ENCODE measurements around the gene BRD3. TPM values are rescaled to one million over a fixed set of nuclear protein-coding genes. Genes with fewer than 3 reads are reported as not detected.
A peak's percentile ranks its signal among the peaks of the same experiment; 100 is the strongest.

Gene BRD3
- polyA plus RNA-seq, 3 donors = 16.4 to 18.2 (median 17.1) TPM

DNA sequence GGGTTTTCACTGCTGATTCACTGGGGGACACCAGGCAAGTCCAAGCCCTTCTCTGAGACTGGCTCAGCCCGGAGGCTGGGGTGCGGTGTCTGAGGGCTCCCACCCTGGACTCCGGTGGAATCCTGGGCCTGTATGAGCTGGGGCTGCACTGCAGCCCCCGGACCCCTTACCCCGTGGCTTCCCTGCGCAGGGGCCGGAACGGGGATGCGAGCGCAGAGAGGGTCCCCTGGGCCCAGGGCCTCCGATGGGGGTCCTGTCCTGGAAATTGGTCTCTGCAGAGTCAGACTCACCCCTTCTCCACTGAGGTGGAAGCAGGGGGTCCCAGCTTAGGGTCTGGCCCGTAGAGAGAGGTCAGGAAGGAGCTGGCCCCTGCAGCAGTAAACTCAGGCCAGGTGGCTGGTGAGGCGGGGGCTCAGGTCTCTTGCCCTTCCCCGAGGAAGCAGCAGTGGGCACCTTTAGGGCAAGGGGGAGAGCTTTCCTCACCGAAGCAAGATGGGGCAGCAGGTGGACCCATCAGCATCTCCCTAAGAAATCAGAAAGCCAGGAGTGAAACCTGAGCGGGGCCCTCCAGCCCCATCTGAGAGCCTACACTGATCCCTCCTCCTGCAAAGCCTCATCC lies 74.1 kb downstream of the BRD3 start:
- Histone ChIP-seq H4K20me1 (ENCODE audit: insufficient read depth, low read length) (peaks cover 24% of the 10 kb centered on the region), H3K27me3 (ENCODE audit: control insufficient read depth in 2 of 2, insufficient read depth in 2 of 2, low read length in 2 of 2) (peaks cover 0 to 15% of the 10 kb centered on the region in 2 donors), H3K4me2 (replicated peaks; ENCODE audit: extremely low read depth, low read length, poor library complexity, severe bottlenecking) (peak overlapping the region; percentile 96), H3K27ac (ENCODE audit: low read depth in 1 of 2, low read length in 2 of 2) (peak overlapping the region in 1 of 2 donors; percentile 79), H2AFZ (ENCODE audit: insufficient read depth, low read depth, low read length, poor library complexity, severe bottlenecking) (peak overlapping the region; percentile 93), H3K4me3 (replicated peaks in 1 of 3; ENCODE audit: low read depth in 2 of 3, low read length in 3 of 3) (peak overlapping the region; percentile 62 to 91 (median 64)), H3K9ac (ENCODE audit: insufficient read depth, low read length, poor library complexity, severe bottlenecking) (peak overlapping the region; percentile 75), H3K4me1 (ENCODE audit: control insufficient read depth in 1 of 2, insufficient read depth in 2 of 2, low read length in 2 of 2) (peaks cover 26 to 39% of the 10 kb centered on the region in 2 donors), H3K79me2 (ENCODE audit: insufficient read depth, low read length) (peaks cover 20% of the 10 kb centered on the region), H3K9me3 (replicated peaks in 1 of 2; ENCODE audit: control insufficient read depth in 1 of 2, insufficient read depth in 1 of 2, low read length in 2 of 2) (no peaks in the 10 kb centered on the region), H3K36me3 (replicated peaks in 1 of 2; ENCODE audit: control insufficient read depth in 1 of 2, insufficient read depth in 2 of 2, low read length in 2 of 2) (no peaks in the 10 kb centered on the region)
- peak overlapping the region; percentile 74 to 84 for H3K4me3 Mint-ChIP-seq
- peaks cover 30% of the 10 kb centered on the region for H3K4me1 Mint-ChIP-seq
- peak overlapping the region in 2 of 7 donors; percentile 22 to 30 for H3K27ac Mint-ChIP-seq
- intact Hi-C loops (cut with micrococcal nuclease) = loop anchor here (1.0 to 5.0 kb wide), 4 partner anchors 36 to 211 kb away; no protein-coding TSS in a partner anchor
- H3K36me3 Mint-ChIP-seq = no peaks in the 10 kb centered on the region
- 65% methylated on average over 15 of the region's 16 CpGs for WGBS (ENCODE audit: insufficient coverage)
- TF ChIP-seq, protein P1, sequence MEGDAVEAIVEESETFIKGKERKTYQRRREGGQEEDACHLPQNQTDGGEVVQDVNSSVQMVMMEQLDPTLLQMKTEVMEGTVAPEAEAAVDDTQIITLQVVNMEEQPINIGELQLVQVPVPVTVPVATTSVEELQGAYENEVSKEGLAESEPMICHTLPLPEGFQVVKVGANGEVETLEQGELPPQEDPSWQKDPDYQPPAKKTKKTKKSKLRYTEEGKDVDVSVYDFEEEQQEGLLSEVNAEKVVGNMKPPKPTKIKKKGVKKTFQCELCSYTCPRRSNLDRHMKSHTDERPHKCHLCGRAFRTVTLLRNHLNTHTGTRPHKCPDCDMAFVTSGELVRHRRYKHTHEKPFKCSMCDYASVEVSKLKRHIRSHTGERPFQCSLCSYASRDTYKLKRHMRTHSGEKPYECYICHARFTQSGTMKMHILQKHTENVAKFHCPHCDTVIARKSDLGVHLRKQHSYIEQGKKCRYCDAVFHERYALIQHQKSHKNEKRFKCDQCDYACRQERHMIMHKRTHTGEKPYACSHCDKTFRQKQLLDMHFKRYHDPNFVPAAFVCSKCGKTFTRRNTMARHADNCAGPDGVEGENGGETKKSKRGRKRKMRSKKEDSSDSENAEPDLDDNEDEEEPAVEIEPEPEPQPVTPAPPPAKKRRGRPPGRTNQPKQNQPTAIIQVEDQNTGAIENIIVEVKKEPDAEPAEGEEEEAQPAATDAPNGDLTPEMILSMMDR (IDR thresholded peaks at IDR 0.05) = no peak
- peaks cover 0 to 6% (median 0%) of the 10 kb centered on the region in 7 donors for H3K9me3 Mint-ChIP-seq
- DNase-seq = no peak
- H3K27me3 Mint-ChIP-seq (ENCODE audit: low read depth in 3 of 3) = peaks cover 22 to 29% (median 23%) of the 10 kb centered on the region in 3 donors

DNA sequence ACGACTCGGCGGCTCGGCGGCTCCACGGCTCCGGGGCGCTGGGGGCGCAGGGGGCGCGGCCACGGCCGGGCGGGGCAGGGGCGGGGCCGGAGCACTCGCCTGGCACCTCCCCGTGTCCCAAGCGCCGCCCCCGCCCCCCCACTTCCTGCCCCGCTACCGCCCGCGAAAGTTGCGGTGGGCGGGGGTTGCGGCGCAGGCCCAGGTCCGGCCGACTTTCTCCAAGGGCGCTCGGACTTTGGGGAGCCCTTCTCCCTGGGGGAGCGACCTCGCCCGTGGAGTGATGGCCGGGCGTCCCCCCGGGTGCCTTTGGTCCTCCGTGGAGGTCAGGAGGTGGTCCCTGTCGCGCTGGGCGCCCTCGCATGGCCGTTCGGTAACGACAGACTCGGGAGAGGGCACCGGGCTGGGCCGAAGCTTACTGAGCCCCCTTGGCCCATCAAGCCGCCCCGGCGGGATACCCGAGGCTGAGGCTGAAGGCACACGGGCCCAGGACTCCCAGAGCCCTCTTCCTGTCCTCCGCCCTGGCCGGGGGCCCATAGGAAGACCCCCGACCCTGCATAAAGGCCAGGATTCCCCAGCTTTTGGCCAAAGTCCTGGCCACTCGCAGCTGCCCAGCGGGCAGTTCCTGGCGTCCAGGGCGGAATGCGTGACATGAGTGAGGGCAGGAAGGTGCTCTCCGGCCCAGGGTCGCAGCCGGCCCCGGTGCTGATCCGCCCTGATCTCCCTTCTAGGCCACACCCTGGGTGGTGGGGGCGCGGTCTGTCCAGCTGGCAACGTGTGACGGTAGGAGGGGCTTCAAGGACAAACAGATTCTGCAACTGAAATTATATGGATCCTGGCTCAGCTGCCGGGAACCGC lies 74.8 kb downstream of the BRD3 start:
- no peaks in the 10 kb centered on the region for H3K36me3 Mint-ChIP-seq
- Histone ChIP-seq H2AFZ (ENCODE audit: insufficient read depth, low read depth, low read length, poor library complexity, severe bottlenecking) (peak overlapping the region; percentile 93), H3K9me3 (replicated peaks in 1 of 2; ENCODE audit: control insufficient read depth in 1 of 2, insufficient read depth in 1 of 2, low read length in 2 of 2) (no peaks in the 10 kb centered on the region), H3K36me3 (replicated peaks in 1 of 2; ENCODE audit: control insufficient read depth in 1 of 2, insufficient read depth in 2 of 2, low read length in 2 of 2) (no peaks in the 10 kb centered on the region), H3K4me1 (ENCODE audit: control insufficient read depth in 1 of 2, insufficient read depth in 2 of 2, low read length in 2 of 2) (peaks cover 26 to 39% of the 10 kb centered on the region in 2 donors), H3K9ac (ENCODE audit: insufficient read depth, low read length, poor library complexity, severe bottlenecking) (peak overlapping the region; percentile 75), H3K27me3 (ENCODE audit: control insufficient read depth in 2 of 2, insufficient read depth in 2 of 2, low read length in 2 of 2) (peaks cover 0 to 15% of the 10 kb centered on the region in 2 donors), H3K4me2 (replicated peaks; ENCODE audit: extremely low read depth, low read length, poor library complexity, severe bottlenecking) (peak overlapping the region; percentile 96), H3K27ac (ENCODE audit: low read depth in 1 of 2, low read length in 2 of 2) (peak overlapping the region; percentile 7 to 79), H3K79me2 (ENCODE audit: insufficient read depth, low read length) (peaks cover 27% of the 10 kb centered on the region), H3K4me3 (replicated peaks in 1 of 3; ENCODE audit: low read depth in 2 of 3, low read length in 3 of 3) (peak overlapping the region; percentile 62 to 91 (median 64)), H4K20me1 (ENCODE audit: insufficient read depth, low read length) (peaks cover 31% of the 10 kb centered on the region)
- H3K27me3 Mint-ChIP-seq (ENCODE audit: low read depth in 3 of 3) = peaks cover 22 to 29% (median 23%) of the 10 kb centered on the region in 3 donors
- TF ChIP-seq, protein P1 (IDR thresholded peaks at IDR 0.05) = peak; percentile 57
- H3K4me1 Mint-ChIP-seq = peaks cover 33% of the 10 kb centered on the region
- peak; percentile 51 to 54 (median 51) for DNase-seq
- H3K9me3 Mint-ChIP-seq = peaks cover 0 to 6% (median 0%) of the 10 kb centered on the region in 7 donors
- H3K4me3 Mint-ChIP-seq = peak overlapping the region; percentile 74 to 84
- intact Hi-C loops (cut with micrococcal nuclease) = loop anchor here in 1 of 2 donors (1.0 to 5.0 kb wide), 2 partner anchors 36 to 200 kb away; no protein-coding TSS in a partner anchor
- 1% methylated on average over 71 of the region's 74 CpGs for WGBS (ENCODE audit: insufficient coverage)
- H3K27ac Mint-ChIP-seq = peak overlapping the region in 3 of 7 donors; percentile 22 to 64 (median 30)
